HK-2 (cell line): ENCODE data around the gene ZNF385C.

ENCODE experiments used
- DNase-seq: peaks from one replicate; pipeline ENCODE4 v3.0.0-alpha.2; 2018; ENCODE audit not compliant: unreplicated experiment

The ZNF385C gene

DNA sequence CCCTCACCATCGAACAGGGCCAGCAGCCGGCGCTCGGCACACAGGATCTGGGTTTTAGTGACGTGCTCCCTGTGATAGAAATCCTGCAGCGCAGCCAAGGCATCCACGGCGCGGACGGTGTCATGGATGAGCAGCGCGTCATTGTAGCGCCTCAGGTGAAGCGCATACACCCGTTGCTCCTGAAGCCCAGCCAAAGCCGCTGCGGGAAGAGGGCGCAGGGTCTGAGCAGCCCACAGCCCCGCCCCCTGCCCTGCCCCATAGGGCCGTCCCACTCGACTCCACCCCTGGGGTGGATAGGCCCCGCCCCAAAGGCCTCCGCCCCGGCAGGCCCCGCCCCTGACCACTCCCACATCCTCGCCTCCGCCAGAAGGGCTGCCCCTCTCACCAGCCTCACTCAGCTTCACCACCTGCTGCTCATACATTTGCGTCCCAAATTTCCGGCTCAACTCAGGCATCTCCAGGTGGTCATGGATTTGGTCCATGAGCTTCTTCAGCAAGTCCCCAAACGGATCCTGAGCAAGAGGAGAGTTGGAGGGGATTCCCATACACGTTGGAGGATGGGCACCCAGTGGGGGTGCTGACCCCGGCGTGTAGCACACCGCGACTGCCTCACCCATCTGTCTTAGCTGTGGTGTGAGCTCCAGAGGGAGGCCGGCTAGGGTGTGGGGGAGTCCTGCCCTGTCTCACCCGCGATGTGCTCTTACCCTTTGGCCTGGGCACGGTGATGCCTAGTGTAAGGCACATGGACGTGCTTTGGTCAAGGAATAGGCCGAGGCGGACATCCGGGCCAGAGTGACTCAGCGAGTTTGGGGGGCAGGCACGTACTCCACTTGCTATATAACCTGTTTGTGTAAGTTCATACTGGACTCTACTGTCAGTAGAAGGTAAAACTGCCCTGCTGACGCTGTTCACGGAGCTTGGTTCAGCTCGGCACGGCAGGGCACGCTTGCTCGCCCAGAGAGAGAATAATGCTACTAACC is 9.6 kb upstream of the ZNF385C start:
- DNase-seq = no peak

DNA sequence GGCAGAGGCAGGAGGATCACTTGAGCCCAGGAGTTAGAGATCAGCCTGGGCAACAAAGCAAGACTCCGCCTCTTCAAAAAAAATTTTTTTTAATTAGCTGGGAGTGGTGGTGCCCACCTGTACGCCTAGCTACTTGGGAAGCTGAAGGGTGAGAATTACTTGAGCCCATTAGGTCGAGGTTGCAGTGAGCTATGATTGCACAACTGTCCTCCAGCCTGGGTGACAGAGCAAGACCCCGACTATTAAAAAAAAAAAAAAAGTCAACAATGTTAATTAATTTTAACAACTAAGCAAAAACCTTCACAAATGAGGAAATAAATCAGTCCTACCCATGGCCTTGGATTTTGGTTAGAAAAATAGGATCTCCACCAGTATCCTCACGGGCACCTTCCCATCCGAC is 8.9 kb upstream of the ZNF385C start:
- no peak for DNase-seq

DNA sequence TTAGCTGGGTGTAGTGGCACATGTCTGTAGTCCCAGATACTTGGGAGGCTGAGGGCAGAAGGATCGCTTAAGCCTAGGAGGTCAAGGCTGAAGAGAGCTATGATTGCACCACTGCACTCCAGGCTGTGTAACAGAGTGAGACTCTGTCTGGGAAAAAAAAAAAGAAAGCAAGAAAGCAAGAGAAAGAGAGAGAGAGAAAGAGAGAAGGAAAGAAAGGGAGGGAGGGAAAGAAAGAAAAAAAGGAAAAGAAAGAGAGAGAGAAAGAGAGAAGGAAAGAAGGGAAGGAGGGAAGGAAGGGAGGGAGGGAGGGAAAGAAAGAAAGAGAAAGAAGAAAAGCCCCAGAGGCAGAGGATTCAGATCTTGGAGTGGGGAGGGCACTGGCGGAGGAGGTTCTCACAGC is 7.7 kb upstream of the ZNF385C start:
- DNase-seq = no peak

DNA sequence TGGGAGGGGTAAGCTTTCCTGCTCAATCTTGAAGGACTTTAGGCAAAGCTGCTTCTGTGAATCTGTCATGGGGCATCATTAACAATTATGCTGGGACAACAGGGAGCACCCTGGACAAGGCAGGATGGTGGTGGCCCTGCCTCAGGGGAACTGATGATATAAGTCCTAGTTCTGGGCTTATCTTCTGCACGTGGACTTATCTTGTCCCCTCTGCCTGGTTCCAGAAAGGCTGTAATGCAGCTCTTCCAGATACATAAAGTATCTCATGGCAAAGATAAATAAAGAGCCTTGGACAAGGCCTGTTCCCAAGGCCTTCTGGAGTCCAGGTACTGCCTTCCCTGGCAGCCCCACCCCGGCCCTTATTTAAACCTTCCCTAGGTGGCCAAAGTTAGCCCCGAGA is 6.0 kb upstream of the ZNF385C start:
- DNase-seq = no peak

DNA sequence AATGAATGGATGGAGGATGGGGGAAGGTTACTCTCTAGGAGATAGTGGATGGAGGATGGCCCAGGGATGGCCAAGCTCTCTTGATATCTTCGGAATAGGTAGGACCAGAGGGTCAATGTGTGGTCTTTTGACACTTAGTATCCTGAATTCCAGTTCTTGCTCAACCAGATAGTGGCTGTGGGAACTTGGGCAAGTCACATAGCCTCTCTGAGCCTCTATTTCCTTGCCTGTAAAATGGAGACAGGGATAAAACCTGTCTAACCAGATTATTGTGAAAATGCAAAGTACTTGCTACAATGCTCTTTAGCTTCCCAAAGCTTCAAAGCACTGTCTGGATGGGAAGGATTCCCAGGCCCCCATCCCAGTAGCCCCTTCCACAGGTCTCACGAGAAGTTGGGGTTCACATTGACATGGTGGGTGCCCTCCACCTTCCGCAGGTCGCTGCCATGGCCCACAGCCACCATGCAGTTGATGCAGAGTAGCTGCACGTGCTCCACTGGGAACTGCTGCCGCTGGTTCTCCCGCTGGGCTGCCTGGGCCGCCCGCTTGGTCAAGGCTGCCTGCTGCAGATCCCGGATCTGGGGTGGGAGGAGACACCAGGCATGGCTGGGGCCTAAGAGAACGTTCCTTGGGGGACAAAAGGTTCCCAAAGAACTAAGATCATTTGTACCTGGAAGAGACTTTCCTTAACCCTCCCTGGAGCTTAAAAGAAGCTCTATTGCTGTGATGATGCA is 5.1 kb upstream of the ZNF385C start:
- no peak for DNase-seq

DNA sequence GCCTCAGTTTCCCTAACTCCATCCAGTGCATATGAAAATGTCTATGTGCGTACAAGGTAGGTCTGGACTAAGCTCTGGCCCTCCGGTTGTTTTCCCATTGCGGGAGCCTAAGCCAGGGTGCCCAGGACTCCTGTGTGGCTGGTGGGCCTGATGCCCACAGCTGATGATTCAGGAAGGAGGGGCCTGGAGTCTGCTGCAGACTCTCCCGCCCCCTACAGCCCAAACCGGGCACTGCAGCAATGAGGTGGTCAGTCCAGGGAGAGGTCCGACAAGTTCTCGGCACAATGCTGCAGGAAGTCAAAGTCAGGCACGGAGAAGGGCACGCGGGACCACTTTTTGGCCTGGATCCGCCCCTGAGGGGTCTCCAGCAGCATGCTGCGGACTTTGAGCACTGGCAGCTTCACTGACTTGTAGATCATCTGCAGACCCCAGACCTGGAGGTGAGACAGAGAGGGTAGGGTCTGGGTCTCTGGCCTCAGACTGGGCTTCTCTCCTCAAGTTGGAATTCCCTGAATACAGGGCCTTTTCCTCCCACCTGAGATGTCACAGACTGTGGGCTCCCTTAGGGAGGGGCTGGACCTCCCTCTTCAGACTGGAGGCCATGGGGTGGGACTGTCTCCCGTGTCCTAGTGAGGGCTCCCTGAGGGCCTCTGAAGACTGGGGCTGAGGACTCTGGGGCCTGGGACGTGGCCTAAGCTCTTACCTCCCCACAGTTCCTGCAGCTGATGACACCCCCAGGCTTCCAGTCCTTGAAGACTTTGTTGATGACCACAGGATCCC is 3.4 kb upstream of the ZNF385C start:
- peak; percentile 76 for DNase-seq

DNA sequence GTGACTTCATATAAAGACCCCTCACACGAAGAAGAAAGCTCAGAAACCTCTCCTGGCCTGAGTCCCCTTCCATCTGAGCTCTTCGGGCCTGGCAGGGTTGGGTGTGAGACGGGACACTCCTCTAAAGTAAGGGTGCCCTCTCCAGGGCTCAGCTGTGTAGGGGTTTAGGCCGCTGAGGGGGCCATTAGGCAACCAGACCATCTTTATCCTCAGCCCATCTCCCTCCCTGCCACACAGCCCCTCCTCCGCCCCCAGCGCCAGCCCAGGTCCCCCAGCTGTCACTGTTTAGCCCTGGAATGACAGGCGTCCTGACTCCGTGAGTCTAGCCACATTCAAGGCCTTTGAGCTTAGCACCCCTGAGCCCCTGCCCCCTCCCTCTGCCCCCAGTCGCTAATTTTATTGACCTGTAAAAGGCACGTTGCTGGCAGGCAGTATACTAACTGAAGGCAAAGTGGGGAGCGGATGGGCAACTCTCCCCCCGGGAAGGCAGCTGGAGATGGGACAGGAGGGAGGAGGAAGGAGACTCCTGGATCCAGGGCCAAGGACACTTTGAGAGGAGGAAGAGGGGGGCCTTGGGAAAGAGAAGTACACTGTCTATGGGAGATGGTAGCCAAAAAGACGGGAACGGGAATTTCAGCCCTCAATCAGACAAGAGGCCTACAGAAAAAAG is 592 bp upstream of the ZNF385C start:
- DNase-seq = no peak

DNA sequence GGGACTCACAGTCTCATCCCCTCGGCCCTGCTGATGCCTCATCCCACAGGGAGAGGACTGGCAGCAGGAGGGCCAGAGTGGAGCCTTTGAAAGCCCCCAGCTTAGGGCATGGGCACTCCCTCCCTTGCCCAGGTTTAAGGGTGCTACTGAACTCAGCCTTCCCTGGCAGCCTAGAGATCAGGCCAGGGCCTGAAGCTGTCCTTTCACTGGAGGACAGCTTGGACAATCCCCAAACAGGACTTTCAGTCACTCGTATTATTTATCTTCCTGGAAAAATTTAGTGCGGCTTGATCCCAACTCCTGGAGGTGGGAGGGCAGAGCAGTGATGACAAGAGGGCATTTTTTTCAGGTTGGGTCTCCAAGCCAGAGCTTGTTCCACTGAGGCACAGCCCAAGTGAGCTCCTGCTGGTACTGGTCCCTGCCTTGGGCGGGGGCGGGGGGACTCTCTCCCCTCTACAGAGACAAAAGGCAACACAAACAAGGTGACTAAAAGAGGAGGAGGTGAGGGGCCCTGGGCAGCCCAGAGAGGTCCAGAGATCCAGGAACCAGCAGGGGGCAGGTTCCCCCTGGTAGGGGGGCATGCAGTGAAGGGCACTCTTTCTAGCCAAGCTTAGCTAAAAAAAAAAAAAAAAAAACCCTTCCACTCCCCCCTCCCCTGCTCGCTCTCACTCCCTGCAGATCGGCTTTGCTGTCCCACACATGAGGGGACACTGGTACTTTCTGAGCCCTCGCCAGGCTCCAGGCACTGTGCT is 1.7 kb downstream of the ZNF385C start:
- no peak for DNase-seq

DNA sequence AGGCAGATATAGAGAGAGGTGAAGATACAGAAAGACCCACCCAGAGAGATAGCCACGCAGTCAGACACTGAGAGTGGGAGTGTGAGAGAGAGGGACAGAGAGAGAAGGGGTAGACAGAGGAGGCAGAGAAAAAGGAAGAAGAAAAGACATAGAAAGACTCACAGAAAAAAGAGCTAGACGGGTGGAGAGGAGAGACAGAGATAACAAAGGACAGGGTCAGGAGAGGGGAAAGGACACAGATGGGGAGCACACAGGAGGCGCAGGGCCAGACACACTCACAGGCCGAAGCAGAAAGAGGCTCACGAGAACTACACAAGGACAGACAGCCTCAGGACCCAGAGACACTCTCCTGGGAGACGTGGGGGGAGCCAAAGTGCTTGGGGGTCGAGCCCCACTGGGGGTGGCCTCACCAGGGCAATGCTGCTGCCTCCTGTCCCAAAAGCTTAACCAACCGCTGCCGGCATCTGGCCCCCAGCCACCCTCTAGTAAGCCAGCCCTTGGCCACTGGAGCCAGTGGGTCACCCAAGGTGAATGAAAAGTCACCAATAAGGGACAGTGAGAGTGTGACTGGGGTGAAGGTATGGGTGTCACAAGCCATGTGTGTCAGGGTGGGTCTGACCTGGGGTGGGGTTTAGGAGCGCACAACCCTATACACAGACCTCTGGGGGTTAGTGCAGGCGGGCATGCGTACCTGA is 3.8 kb downstream of the ZNF385C start:
- DNase-seq = no peak

DNA sequence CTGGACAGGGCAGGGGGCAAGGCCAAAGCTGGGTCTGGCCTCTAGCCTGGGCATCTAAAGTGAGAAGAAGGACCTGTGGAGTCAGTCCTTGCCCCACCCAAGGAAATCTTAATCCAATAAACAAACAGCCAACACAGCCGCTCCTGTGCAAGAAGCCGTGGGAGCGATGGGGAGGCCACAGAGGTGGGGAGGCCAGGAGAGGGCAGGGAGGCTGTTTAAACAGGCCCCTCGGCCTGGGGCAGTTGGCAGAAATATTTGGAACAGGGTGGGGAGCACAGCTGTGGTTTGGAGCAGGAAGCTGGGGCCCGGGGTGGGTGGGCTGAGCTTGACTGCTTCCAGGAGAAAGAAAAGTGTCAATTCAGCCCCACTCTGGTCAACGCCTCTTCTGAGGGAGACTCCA is 5.3 kb downstream of the ZNF385C start:
- no peak for DNase-seq

DNA sequence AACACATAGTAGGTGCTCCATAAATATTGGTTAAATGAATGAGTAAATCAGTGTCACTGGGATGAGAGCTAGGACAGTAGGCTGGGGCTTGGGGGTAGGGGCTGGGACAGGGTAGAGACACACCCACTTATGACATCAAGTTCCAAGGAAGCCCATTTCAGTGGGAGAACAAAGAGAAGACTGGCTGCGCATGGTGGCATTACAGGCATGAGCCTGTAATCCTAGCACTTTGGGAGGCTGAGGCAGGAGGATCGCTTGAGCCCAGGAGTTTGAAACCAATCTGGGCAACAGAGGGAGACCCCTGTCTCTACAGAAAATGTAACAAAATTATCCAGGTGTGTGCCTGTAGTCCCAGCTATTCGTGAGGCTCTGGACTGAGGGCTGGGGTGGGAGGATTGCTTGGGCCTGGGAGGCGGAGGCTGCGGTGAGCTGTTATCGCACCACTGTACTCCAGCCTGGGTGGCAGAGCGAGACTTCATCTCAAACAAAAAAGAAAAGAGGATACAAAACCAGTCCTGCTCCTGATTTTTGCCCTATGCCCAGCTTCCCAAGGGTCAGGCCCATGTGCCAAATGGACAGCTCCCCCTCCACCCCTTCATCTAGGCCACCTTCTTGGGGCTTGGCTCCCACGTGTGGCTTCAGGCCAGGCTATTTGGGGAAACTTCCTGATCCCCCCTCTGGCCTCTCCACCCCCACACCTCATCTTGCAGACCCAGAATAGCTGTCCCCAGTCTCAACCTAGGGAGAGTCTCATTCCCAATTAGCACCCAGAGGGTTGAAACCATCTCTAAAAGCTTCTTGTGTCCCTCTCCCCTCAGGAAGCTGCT is 7.1 kb downstream of the ZNF385C start:
- no peak for DNase-seq

DNA sequence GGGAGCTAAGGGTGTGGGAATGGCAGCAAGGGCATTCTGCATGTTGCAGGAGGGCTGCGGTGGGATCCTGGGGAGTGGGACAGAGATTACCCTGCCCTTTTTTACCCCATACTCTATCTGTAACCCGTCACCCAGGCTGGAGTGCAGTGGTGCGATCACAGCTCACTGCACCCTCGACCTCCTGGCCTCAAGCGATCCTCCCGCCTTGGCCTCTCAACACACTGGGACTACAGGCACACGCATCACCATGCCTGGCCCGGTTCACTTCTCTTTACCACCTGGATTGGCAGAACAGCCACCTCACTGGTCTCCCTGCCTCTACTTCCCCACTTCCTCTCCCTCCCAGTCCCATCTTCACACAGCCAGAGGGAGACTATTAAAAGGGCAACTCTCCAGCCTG is 9.5 kb downstream of the ZNF385C start:
- no peak for DNase-seq

DNA sequence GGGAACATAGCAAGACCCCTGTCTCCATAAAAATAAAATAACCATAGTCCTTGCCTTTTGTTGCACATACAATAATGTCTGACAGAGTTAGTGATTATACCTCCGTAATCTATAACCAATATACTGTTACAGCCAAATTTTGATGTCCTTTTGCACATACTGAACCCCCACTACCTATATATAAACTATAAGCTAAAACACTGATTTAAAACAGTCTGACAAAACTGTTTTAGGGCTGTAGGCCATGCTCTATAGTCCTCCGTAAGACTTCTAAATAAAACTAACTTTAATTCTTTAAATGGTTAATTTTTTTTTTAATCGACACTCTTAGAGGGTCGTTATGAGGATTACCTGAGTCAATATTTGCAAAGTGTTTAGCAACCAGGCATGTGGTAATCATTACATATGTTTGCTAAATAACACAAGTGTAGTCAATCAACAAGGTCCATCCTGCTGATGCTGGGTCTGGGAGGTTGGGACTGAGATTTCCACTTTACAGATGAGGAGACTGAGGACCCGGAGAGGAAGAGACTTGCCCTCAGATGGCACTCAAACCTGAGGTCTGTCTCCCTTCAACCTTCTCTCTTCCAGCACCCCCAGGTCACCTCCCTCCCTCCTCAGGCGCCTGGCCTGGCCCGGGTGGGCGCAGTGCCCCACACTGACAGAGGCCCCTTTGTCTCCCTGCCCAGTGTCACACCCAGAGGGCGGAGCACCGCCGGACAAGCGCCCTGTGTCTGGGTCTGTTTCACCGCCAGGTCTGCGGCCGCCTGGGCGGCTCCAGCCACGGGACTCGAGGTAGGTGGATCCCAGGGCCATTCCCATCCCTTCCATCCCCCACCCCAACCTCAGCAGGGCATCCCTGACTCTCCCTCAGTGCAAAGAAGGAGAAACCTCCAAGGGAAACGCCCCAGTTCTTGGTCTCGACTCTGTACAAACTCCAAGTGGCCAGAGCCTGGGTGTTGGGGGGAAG is 10.3 kb downstream of the ZNF385C start:
- DNase-seq = no peak

DNA sequence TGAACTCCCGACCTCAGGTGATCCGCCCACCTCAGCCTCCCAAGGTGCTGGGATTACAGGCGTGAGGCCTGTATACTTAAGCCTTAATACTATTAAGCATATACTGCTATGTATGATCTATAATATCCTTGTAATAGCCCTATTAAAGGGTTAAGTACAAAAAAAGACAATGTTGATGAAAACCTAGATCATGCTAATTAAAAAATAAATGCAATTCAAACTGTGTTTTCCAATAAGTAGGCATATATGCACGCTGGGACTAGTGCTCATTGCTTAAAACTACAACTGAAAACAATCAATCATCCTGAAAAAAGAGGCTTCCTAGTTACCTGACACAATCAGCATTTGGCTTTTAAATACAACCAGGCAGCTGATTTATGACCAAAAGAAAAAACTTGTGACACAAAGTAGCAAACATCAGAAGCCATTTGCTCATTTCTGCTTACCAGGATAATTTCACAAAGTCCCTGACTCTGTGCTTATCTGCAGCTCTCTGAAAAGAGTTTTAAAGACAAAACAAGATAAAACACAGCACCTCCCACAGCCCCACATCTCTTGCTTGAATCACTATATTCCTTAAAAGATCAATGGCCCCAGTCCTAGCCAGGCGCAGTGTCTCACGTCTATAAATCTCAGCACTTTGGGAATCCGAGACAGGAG is 11.1 kb downstream of the ZNF385C start:
- no peak for DNase-seq

DNA sequence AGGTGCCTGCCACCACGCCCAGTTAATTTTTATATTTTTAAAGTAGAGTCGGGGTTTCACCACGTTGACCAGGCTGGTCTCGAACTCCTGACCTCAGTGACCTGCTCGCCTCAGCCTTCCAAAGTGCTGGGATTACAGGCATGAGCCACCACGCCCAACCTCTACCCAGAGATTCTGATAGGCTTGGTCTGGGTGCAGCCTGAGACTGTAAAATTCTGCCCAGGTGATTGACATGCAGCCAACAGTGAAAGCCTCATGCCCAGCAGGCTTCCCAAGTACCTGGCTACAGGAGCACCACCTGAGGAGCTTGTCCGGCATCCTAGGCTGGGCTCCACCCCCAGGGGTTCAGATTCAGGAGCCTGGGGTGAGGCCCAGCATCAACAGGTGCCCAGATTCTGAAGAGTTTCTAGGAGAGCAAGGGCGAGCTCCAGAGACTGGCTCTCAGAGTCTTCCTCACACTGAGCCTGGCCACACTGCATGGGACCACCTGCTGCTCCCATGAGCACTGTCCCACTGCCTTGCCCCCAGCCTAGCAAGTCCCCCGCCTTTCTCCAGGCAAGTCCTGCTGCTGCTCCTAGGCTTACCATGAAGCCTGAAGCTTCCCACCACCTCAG is 16.6 kb downstream of the ZNF385C start:
- no peak for DNase-seq

DNA sequence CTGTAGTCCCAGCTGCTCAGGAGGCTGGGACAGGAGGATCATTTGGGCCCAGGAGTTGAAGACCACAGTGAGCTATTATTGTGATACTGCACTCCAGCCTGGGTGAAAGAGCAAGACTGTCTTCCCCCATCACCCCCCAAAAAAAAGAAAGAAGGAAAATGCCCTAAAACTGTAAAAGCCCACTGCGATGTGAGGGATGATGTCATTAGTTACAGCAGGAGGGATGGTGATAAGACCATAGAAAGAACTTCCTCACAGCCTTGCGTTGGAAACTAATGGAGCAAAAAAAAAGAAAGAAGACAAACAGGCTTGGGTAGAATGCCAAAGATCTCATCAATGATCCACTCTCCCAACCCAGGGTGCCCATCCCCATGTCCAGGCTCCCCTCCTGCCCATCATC is 18.7 kb downstream of the ZNF385C start:
- no peak for DNase-seq

DNA sequence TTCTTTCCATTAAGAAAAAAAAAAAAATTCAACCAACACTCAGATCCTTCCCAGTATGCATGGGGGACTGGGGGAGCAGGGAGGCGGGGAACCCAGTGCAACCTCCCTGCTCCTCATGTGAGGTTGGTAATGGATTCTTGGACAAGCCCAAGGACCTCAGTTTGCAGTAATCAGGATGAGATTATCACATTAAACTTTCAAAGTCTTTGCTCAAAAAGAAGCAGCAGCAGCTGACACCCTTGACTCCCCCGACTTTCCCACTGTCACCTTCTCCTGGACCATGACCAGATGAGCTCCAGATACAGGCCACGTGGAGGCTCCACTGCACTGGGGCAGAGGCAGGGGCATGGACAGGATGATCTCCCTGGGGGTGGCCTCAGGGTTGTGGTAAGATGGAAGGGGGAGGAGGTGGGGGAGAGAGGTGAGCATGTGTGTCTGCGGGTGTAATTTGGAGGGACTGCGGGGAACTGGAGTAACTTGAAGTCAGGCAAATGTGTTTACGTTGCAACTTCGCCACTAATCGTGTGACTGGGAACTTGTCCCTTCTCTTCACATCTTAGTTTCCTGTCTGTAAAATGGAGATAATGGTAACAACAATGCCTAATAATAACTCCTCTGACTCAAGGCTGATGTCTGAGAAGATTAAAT is 19.8 kb downstream of the ZNF385C start:
- DNase-seq = no peak
